Measurements from ENCODE around the gene SQSTM1. TPM values are rescaled to one million over a fixed set of nuclear protein-coding genes. Genes with fewer than 3 reads are reported as not detected.

Gene SQSTM1
- total and polyA plus RNA-seq, 2 experiments from 2014 or later = 211 to 265 TPM

GRCh38 chr5:179774442-179774841 lies 46.3 kb upstream of the SQSTM1 start:
- Histone ChIP-seq H3K79me2 (ENCODE audit: insufficient read depth) (peaks cover 16% of the 10 kb centered on the region), H3K4me2 (ENCODE audit: unreplicated experiment) (no peak overlapping the region), H3K36me3 (ENCODE audit: low read depth) (peaks cover 54% of the 10 kb centered on the region; the same call in 1 of the 2 replicates), H3K4me1 (ENCODE audit: insufficient read depth) (no peaks in the 10 kb centered on the region), H4K20me1 (ENCODE audit: insufficient read depth) (no peaks in the 10 kb centered on the region), H3K27ac (no peak overlapping the region), H3K4me3 (no peak overlapping the region), H3K9me2 (ENCODE audit: insufficient read depth) (no peaks in the 10 kb centered on the region), H3F3A (ENCODE audit: insufficient read depth) (no peaks in the 10 kb centered on the region), H3K9me3 (ENCODE audit: low read depth) (no peaks in the 10 kb centered on the region), H3K9ac (no peak overlapping the region), H2AFZ (no peak overlapping the region), H3K27me3 (replicated peaks; ENCODE audit: insufficient read depth) (no peaks in the 10 kb centered on the region)
- in situ Hi-C loops (cut with MboI) = no loop called here
- WGBS, 2 experiments (ENCODE audit: low coverage in 1 of 2, low lambda C conversion rate in 2 of 2, missing lambda C conversion rate in 2 of 2) = 95 to 97% methylated on average over 10 to 12 of the region's 12 CpGs
- no peak for TF ChIP-seq EZH2phosphoT487 (IDR thresholded peaks at IDR 0.05; ENCODE audit: insufficient read depth, low read depth)
- no peak for TF ChIP-seq EZH2 (IDR thresholded peaks at IDR 0.05; ENCODE audit: insufficient read depth, poor library complexity, severe bottlenecking)
- no peak for DNase-seq

GRCh38 chr5:179776411-179776938 lies 44.2 kb upstream of the SQSTM1 start:
- in situ Hi-C loops (cut with MboI) = no loop called here
- Histone ChIP-seq H3K9me3 (ENCODE audit: low read depth) (no peaks in the 10 kb centered on the region), H3K9me2 (ENCODE audit: insufficient read depth) (no peaks in the 10 kb centered on the region), H3F3A (ENCODE audit: insufficient read depth) (no peaks in the 10 kb centered on the region), H3K4me1 (ENCODE audit: insufficient read depth) (no peaks in the 10 kb centered on the region), H3K27ac (no peak overlapping the region), H3K9ac (no peak overlapping the region), H3K79me2 (ENCODE audit: insufficient read depth) (no peaks in the 10 kb centered on the region), H3K4me3 (no peak overlapping the region), H2AFZ (no peak overlapping the region), H3K4me2 (ENCODE audit: unreplicated experiment) (no peak overlapping the region), H3K27me3 (replicated peaks; ENCODE audit: insufficient read depth) (no peaks in the 10 kb centered on the region), H3K36me3 (ENCODE audit: low read depth) (peaks cover 34% of the 10 kb centered on the region; the same call in 1 of the 2 replicates), H4K20me1 (ENCODE audit: insufficient read depth) (no peaks in the 10 kb centered on the region)
- no peak for DNase-seq
- 91 to 92% methylated on average over 11 of the region's 11 CpGs for WGBS, 2 experiments (ENCODE audit: low coverage in 1 of 2, low lambda C conversion rate in 2 of 2, missing lambda C conversion rate in 2 of 2)
- TF ChIP-seq EZH2 (IDR thresholded peaks at IDR 0.05; ENCODE audit: insufficient read depth, poor library complexity, severe bottlenecking) = no peak

- Histone ChIP-seq H2AFZ (no peak overlapping the region), H3K27me3 (replicated peaks; ENCODE audit: insufficient read depth) (no peaks in the 10 kb centered on the region), H3K36me3 (ENCODE audit: low read depth) (peaks cover 28% of the 10 kb centered on the region; the same call in 1 of the 2 replicates), H3K4me3 (no peak overlapping the region), H4K20me1 (ENCODE audit: insufficient read depth) (no peaks in the 10 kb centered on the region), H3K9me3 (ENCODE audit: low read depth) (no peaks in the 10 kb centered on the region), H3F3A (ENCODE audit: insufficient read depth) (no peaks in the 10 kb centered on the region), H3K4me2 (ENCODE audit: unreplicated experiment) (no peak overlapping the region), H3K79me2 (ENCODE audit: insufficient read depth) (no peaks in the 10 kb centered on the region), H3K9ac (no peak overlapping the region), H3K27ac (no peak overlapping the region), H3K9me2 (ENCODE audit: insufficient read depth) (no peaks in the 10 kb centered on the region), H3K4me1 (ENCODE audit: insufficient read depth) (no peaks in the 10 kb centered on the region)
- 94 to 95% methylated on average over 10 of the region's 10 CpGs for WGBS, 2 experiments (ENCODE audit: low coverage in 1 of 2, low lambda C conversion rate in 2 of 2, missing lambda C conversion rate in 2 of 2)
- no peak for DNase-seq
- in situ Hi-C loops (cut with MboI) = no loop called here
- no peak for TF ChIP-seq EZH2phosphoT487 (IDR thresholded peaks at IDR 0.05; ENCODE audit: insufficient read depth, low read depth)
- TF ChIP-seq EZH2 (IDR thresholded peaks at IDR 0.05; ENCODE audit: insufficient read depth, poor library complexity, severe bottlenecking) = no peak
Measured at GRCh38 chr5:179777456-179777855, 43.2 kb upstream of the SQSTM1 start.

- Histone ChIP-seq H3K9ac (no peak overlapping the region), H3F3A (ENCODE audit: insufficient read depth) (no peaks in the 10 kb centered on the region), H3K9me2 (ENCODE audit: insufficient read depth) (no peaks in the 10 kb centered on the region), H2AFZ (no peak overlapping the region), H3K79me2 (ENCODE audit: insufficient read depth) (no peaks in the 10 kb centered on the region), H3K4me2 (ENCODE audit: unreplicated experiment) (no peak overlapping the region), H3K36me3 (ENCODE audit: low read depth) (peaks cover 28% of the 10 kb centered on the region; the same call in 1 of the 2 replicates), H4K20me1 (ENCODE audit: insufficient read depth) (no peaks in the 10 kb centered on the region), H3K9me3 (ENCODE audit: low read depth) (no peaks in the 10 kb centered on the region), H3K27ac (no peak overlapping the region), H3K4me3 (no peak overlapping the region), H3K4me1 (ENCODE audit: insufficient read depth) (no peaks in the 10 kb centered on the region), H3K27me3 (replicated peaks; ENCODE audit: insufficient read depth) (no peaks in the 10 kb centered on the region)
- WGBS, 2 experiments (ENCODE audit: low coverage in 1 of 2, low lambda C conversion rate in 2 of 2, missing lambda C conversion rate in 2 of 2) = 77% methylated on average over 9 of the region's 9 CpGs
- DNase-seq = no peak
- no peak for TF ChIP-seq EZH2phosphoT487 (IDR thresholded peaks at IDR 0.05; ENCODE audit: insufficient read depth, low read depth)
- TF ChIP-seq EZH2 (IDR thresholded peaks at IDR 0.05; ENCODE audit: insufficient read depth, poor library complexity, severe bottlenecking) = no peak
- in situ Hi-C loops (cut with MboI) = no loop called here
Measured at GRCh38 chr5:179777909-179778308, 42.8 kb upstream of the SQSTM1 start.

GRCh38 chr5:179778591-179778990 lies 42.1 kb upstream of the SQSTM1 start:
- H3F3A ChIP-seq (ENCODE audit: insufficient read depth) = no peaks in the 10 kb centered on the region
- H3K9ac ChIP-seq = no peak overlapping the region
- no peak overlapping the region for H3K4me2 ChIP-seq (ENCODE audit: unreplicated experiment)
- no peaks in the 10 kb centered on the region for H3K4me1 ChIP-seq (ENCODE audit: insufficient read depth)
- DNase-seq = no peak
- no peak for TF ChIP-seq EZH2phosphoT487 (IDR thresholded peaks at IDR 0.05; ENCODE audit: insufficient read depth, low read depth)
- TF ChIP-seq EZH2 (IDR thresholded peaks at IDR 0.05; ENCODE audit: insufficient read depth, poor library complexity, severe bottlenecking) = no peak
- no peaks in the 10 kb centered on the region for H3K79me2 ChIP-seq (ENCODE audit: insufficient read depth)
- WGBS, 2 experiments (ENCODE audit: low coverage in 1 of 2, low lambda C conversion rate in 2 of 2, missing lambda C conversion rate in 2 of 2) = 98 to 99% methylated on average over 5 of the region's 5 CpGs
- H3K9me3 ChIP-seq (ENCODE audit: low read depth) = no peaks in the 10 kb centered on the region
- H3K36me3 ChIP-seq (ENCODE audit: low read depth) = peaks cover 22% of the 10 kb centered on the region; the same call in 1 of the 2 replicates
- no peaks in the 10 kb centered on the region for H3K27me3 ChIP-seq (replicated peaks; ENCODE audit: insufficient read depth)
- in situ Hi-C loops (cut with MboI) = no loop called here
- no peak overlapping the region for H2AFZ ChIP-seq
- H3K27ac ChIP-seq = no peak overlapping the region
- no peaks in the 10 kb centered on the region for H4K20me1 ChIP-seq (ENCODE audit: insufficient read depth)
- H3K9me2 ChIP-seq (ENCODE audit: insufficient read depth) = no peaks in the 10 kb centered on the region
- H3K4me3 ChIP-seq = no peak overlapping the region

Data from GM23248 (cell line).